Kidney capillary endothelial cell (primary cell): ENCODE data around the gene DUSP1.
"Not testable (repeated sequence)": the region's sequence is repeated elsewhere in the genome, so short reads cannot be mapped to it uniquely, and the experiment has no call there.

Experiments
- DNase-seq: peaks from one replicate; pipeline ENCODE4 v3.0.0-alpha.2; 2018; ENCODE audit warnings: low spot score

DUSP1 gene

GRCh38 chr5:172770675-172771438 is at the start of gene DUSP1:
TSS of gene DUSP1 (minus strand) at chr5:172771195. CDS start at chr5:172770952, 243 bp downstream.
- peak; percentile 99 for DNase-seq

DNA sequence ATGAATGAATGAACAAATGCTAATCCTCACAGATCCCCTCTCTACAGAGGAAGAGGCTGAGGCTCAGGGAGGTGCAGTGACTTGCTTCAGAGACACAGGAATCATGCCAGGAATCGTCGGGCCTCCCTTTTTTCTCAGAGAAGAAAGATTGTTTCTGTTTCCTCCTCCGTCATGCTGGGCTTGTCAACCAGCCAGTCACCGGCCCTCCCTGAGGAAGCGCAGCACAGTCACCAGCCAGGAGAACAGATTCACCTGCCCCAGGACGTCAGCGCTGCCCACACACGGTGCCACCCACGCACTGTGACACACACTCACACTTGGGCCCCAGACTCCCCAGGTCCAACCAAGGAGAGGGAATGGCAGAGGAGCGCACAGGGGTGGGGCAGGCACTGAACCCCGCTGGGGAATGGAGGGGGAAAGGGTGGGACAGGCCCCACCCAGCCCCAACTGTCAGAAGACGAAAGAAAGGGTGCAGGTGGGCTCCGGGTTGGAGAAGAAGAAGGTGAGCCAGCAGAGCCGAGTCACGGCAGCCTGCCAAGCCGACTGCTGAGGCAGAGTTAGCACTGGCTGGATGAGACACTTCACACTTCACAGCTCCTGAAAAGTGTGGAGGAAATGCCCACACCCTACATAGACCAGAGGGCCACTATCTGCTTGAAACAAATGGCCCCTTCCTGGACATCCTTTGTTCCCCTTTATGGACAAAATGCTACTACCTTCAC is 49.2 kb upstream of the DUSP1 start:
- no peak for DNase-seq

- no peak for DNase-seq
Measured at GRCh38 chr5:172819569-172819968, 48.6 kb upstream of the DUSP1 start.

- no peak for DNase-seq
Measured at GRCh38 chr5:172818081-172818480, 47.1 kb upstream of the DUSP1 start.

DNA sequence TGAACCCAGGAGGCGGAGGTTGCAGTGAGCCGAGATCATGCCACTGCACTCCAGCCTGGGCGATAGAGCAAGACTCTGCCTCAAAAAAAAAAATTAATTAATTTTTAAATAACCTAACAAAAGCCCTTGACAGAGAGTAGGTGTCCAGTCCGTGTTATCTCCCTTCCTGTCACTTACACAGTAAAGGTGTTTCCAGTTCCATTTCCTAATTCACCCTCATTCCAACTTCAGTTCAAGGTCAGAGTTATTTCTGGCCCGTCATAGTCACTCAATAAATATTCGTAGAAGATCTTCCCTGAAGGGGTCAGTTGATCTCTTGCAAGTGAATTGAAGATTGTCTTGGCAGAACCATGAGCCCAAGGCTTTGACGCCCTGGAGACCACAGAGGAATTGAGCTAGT is 46.7 kb upstream of the DUSP1 start:
- DNase-seq, result no peak

GRCh38 chr5:172816925-172817562 is 46.0 kb upstream of the DUSP1 start:
- no peak for DNase-seq

DNA sequence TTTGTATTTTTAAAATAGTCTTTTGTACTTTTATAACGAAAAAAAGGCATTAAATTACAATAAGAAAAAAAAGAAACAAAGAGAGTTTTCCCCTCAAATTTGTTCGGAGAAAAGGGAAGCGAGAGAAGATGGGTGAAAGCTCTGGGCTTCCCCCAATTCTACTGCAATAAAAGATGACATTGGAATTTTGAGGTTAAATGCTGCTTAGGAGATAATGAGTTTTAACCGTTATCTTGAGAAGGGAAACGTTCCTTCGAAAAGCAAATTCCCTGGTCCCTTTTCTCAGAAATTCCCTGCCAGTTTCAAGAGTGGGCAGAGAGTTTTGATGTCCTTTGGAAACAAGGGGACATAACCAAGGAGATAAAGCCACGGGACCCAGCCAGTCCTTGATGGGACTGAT is 44.6 kb upstream of the DUSP1 start:
- no peak for DNase-seq

GRCh38 chr5:172810996-172811395 is 40.0 kb upstream of the DUSP1 start:
- DNase-seq, result not testable (repeated sequence)

- DNase-seq, result no peak
Measured at GRCh38 chr5:172809774-172810173, 38.8 kb upstream of the DUSP1 start.

DNA sequence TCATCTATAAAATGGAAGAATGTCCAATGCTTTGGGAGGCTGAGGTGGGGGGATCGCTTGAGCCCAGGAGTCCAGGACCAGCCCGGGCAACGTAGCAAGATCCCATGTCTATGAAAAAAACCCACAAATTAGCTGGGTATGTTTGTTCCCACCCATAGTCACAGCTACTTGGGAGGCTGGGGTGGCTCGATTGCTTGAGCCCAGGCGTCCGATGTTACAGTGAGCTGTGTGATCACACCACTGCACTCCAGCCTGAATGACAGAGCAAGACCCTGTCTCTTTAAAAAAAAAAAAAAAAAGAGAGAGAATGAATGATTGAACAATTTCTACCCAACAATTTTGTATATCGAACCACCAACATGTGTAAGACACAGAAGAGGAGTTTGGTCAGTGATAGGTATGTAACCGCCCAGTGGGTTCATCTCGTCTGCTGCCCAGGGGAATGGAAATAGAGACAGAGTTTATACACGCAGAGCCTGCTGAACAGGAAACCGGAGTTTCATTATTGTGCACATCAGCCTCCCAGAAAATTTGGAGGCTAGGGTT is 36.8 kb upstream of the DUSP1 start:
- no peak for DNase-seq

DNA sequence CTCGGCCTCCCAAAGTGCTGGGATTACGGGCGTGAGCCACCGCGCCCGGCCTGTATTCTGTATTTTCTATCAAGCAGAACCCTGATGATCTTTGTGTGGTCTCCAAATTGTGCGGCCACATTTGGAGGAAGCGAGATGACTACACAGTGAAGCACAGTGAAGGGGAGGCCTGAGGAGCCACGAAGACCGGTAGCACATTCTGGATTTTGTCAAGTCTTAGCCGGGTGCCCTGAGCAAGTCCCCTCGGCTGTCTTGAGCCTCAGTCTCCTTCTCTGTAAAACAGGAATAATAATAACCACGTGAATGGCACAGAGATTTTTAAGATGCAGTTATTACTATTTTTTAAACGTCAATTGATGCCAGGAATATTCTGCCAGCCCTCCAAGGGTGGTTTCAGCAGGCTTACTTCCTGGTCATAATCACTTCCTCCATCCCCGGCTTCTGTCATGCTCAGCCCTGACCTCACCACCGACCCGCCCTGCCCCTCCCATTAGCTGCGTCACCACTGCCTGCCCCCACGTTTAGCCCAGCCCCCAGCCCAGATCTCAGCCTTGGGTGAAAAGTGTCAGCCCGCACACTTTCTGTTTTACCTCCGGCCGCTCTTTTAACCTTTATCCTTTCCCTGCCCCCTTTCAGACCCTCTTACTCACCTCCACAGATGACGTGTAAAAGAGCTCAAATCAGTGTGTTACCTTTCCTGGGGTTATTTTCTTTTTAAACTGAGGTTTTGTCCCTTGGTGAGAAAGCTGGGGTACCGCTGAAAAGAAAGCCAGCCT is 36.1 kb upstream of the DUSP1 start:
- DNase-seq, result peak; percentile 95

GRCh38 chr5:172805736-172806255 is 34.8 kb upstream of the DUSP1 start:
- DNase-seq, result no peak

GRCh38 chr5:172805018-172805683 is 34.2 kb upstream of the DUSP1 start:
- DNase-seq, result no peak

DNA sequence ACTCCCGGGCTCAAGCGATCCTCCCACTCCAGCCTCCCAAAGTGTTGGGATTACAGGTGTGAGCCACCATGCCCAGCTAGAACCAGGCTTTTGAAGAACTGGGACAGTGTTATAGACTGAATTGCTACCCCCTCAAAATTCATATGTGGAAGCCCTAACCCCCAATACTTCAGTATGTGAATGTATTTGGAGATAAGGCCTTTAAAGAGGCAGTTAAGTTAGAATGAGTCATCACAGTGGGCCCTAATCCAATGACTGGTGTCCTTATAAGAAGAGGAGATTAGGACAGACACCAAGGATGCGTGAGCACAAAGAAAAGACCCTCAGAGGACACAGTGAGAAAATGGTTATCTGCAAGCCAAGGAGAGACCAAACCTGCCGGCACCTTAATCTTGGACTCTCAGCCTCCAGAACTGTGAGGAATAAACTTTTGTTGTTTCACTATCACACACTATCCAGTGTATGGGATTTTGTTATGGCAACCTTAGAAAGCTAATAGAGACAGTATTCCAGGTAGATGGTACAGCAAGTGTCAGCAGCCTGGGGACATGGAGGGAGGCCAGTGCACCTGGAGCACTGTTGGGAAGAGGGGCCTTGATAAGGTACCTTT is 31.7 kb upstream of the DUSP1 start:
- DNase-seq, result no peak

DNA sequence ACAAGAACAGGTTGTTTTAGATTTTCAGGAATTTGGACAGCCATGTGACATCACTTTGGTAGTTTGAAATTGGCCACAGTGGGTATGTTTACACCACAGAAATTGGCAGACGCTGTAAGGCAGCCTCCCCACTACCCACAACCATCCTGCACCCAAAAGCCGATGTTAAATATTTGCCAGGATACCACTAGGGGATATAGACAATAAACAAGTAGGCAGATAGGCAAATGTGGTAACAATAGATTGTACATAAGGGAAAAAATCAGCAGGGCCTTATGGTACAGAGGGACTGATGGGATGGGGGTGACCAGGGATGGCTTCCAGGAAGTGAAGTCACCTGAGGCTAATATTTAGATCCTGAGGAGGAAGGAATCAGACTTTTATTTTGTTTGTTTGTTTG is 31.1 kb upstream of the DUSP1 start:
- DNase-seq, result no peak

GRCh38 chr5:172801179-172801671 is 30.2 kb upstream of the DUSP1 start:
- DNase-seq, result no peak

DNA sequence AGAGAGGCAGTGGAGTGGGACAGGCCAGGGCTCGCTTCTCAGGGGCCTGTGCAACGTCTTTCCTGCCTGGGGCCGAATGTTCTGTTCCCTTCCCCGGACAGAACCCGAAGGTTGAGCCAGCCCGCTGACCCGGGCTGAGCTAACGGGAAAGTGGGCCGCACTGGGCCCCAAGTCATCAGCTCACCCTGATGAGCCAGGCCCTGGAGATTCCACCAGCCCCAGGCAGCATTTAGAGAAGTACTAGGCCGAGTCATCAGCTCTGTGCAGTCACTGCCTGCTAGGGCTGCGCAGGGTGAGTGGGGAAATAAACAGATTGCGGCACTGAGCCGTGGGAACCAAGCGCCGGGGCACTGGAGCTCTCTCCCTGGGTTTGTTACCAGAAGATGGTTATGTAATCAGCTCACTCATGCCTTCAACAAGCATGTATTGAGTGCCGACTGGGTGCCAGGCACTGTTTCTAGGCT is 29.1 kb upstream of the DUSP1 start:
- DNase-seq, result no peak

- no peak for DNase-seq
Measured at GRCh38 chr5:172799416-172799815, 28.4 kb upstream of the DUSP1 start.

- DNase-seq, result peak; percentile 84
Measured at GRCh38 chr5:172798422-172799215, 27.6 kb upstream of the DUSP1 start.

- no peak for DNase-seq
Measured at GRCh38 chr5:172797771-172798191, 26.8 kb upstream of the DUSP1 start.
